ENCODE measurements around the gene ZNF594. TPM values are rescaled to one million over a fixed set of nuclear protein-coding genes. Genes with fewer than 3 reads are reported as not detected.
"Not testable (repeated sequence)": the region's sequence is repeated elsewhere in the genome, so short reads cannot be mapped to it uniquely, and the experiment has no call there.

ZNF594 gene
- total RNA-seq, 1 experiment from 2014 or later = 1.7 TPM

DNA sequence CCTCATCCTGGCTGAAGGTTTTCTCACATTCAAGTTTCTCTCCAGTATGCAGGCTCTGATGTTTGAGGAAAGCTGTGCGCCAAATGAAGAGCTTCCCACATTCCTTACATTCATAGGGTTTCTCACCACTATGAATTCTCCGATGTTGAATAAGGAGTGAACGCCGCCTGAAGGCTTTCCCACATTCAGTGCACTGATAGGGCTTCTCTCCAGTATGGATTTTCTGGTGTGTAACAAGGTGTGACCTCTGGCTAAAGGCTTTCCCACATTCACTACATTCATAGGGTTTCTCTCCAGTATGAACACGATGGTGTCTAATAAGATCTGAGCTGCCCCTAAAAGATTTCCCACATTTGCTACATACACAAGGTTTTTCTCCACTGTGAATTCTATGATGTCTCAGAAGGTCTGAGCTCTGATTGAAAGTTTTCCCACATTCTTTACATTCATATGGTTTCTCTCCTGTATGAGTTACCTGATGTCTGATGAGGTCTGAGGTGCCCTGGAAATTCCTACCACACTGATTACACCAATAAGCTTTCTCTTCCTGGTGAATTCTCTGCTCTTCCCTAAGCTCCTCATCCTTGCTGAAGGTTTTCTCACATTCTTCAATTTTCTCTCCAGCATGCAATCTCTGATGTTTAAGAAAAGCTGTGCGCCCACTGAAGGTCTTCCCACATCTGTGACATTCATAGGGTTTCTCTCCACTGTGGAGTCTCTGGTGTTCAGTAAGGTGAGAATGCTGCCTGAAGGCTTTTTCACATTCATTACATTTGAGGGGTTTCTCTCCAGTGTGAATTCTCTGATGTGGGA, 8.9 kb downstream of the ZNF594 start:
- BruUV-seq (replicated peaks) = no TSS peak
- no peaks in the 10 kb centered on the region for H3K79me2 ChIP-seq (ENCODE audit: low read length)
- no peak overlapping the region for H2AFZ ChIP-seq (ENCODE audit: low read length)
- H3K9me3 ChIP-seq (ENCODE audit: low read length) = peaks cover 38% of the 10 kb centered on the region
- DNase-seq (no peak), ATAC-seq (no peak)
- H3K4me3 ChIP-seq (ENCODE audit: low read length) = no peak overlapping the region
- intact Hi-C loops (cut with micrococcal nuclease) = no loop called here
- no peaks in the 10 kb centered on the region for H3K9me2 ChIP-seq (replicated peaks; ENCODE audit: low read length)
- H3K9ac ChIP-seq (ENCODE audit: low read length) = no peak overlapping the region
- H3K36me3 ChIP-seq (ENCODE audit: low read depth, low read length) = peaks cover 40% of the 10 kb centered on the region
- POLR2A ChIA-PET (ENCODE audit: unreplicated experiment) = no interaction called here
- CTCF ChIA-PET = no interaction called here
- no peaks in the 10 kb centered on the region for H3K4me1 ChIP-seq (ENCODE audit: insufficient read depth, low read length)
- H4K20me1 ChIP-seq (ENCODE audit: low read length) = no peaks in the 10 kb centered on the region
- H3F3A ChIP-seq (ENCODE audit: low read length, unreplicated experiment) = no peaks in the 10 kb centered on the region
- TF ChIP-seq, protein P1, sequence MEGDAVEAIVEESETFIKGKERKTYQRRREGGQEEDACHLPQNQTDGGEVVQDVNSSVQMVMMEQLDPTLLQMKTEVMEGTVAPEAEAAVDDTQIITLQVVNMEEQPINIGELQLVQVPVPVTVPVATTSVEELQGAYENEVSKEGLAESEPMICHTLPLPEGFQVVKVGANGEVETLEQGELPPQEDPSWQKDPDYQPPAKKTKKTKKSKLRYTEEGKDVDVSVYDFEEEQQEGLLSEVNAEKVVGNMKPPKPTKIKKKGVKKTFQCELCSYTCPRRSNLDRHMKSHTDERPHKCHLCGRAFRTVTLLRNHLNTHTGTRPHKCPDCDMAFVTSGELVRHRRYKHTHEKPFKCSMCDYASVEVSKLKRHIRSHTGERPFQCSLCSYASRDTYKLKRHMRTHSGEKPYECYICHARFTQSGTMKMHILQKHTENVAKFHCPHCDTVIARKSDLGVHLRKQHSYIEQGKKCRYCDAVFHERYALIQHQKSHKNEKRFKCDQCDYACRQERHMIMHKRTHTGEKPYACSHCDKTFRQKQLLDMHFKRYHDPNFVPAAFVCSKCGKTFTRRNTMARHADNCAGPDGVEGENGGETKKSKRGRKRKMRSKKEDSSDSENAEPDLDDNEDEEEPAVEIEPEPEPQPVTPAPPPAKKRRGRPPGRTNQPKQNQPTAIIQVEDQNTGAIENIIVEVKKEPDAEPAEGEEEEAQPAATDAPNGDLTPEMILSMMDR (conservative IDR thresholded peaks at IDR 0.05; ENCODE audit: low read depth, low read length) = no peak
- TF ChIP-seq EZH2phosphoT487 (IDR thresholded peaks at IDR 0.05; ENCODE audit: borderline replicate concordance, low read length) (no peak), EZH2 (IDR thresholded peaks at IDR 0.05; ENCODE audit: low read length, unreplicated experiment) (no peak)
- no peak overlapping the region for H3K27ac ChIP-seq (ENCODE audit: low read length)
- no peak overlapping the region for H3K4me2 ChIP-seq (ENCODE audit: low read length)
- no peaks in the 10 kb centered on the region for H3K27me3 ChIP-seq (ENCODE audit: low read length)

DNA sequence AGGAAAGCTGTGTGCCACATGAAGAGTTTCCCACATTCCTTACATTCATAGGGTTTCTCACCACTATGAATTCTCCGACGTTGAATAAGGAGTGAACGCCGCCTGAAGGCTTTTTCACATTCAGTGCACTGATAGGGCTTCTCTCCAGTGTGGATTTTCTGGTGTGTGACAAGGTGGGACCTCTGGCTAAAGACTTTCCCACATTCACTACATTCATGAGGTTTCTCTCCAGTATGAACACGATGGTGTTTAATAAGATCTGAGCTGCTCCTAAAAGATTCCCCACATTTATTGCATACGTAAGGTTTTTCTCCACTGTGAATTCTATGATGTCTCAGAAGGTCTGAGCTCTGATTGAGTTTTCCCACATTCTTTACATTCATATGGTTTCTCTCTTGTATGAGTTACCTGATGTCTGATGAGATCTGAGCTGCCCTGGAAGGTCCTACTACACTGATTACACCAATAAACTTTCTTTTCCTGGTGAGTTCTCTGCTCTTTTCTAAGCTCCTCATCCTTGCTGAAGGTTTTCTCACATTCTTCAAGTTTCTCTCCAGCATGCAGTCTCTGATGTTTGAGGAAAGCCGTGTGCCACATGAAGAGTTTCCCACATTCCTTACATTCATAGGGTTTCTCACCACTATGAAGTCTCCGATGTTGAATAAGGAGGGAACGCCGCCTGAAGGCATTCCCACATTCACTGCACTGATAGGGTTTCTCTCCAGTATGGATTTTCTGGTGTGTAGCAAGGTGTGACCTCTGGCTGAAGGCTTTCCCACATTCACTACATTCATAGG, 10.0 kb downstream of the ZNF594 start:
- no peaks in the 10 kb centered on the region for H3K4me1 ChIP-seq (ENCODE audit: insufficient read depth, low read length)
- H3K9me2 ChIP-seq (replicated peaks; ENCODE audit: low read length) = no peaks in the 10 kb centered on the region
- BruUV-seq (replicated peaks) = TSS peak; percentile 2
- no peak overlapping the region for H3K4me2 ChIP-seq (ENCODE audit: low read length)
- no peak overlapping the region for H3K27ac ChIP-seq (ENCODE audit: low read length)
- ATAC-seq (no peak), DNase-seq (no peak)
- peaks cover 38% of the 10 kb centered on the region for H3K9me3 ChIP-seq (ENCODE audit: low read length)
- TF ChIP-seq, protein P1 (conservative IDR thresholded peaks at IDR 0.05; ENCODE audit: low read depth, low read length) = no peak
- no peaks in the 10 kb centered on the region for H3F3A ChIP-seq (ENCODE audit: low read length, unreplicated experiment)
- CTCF ChIA-PET = no interaction called here
- intact Hi-C loops (cut with micrococcal nuclease) = no loop called here
- H4K20me1 ChIP-seq (ENCODE audit: low read length) = no peaks in the 10 kb centered on the region
- H3K36me3 ChIP-seq (ENCODE audit: low read depth, low read length) = peaks cover 30% of the 10 kb centered on the region
- no peak overlapping the region for H3K9ac ChIP-seq (ENCODE audit: low read length)
- no peaks in the 10 kb centered on the region for H3K79me2 ChIP-seq (ENCODE audit: low read length)
- POLR2A ChIA-PET (ENCODE audit: unreplicated experiment) = no interaction called here
- H3K27me3 ChIP-seq (ENCODE audit: low read length) = no peaks in the 10 kb centered on the region
- H2AFZ ChIP-seq (ENCODE audit: low read length) = no peak overlapping the region
- H3K4me3 ChIP-seq (ENCODE audit: low read length) = no peak overlapping the region; the same call in 1 of the 2 replicates

DNA sequence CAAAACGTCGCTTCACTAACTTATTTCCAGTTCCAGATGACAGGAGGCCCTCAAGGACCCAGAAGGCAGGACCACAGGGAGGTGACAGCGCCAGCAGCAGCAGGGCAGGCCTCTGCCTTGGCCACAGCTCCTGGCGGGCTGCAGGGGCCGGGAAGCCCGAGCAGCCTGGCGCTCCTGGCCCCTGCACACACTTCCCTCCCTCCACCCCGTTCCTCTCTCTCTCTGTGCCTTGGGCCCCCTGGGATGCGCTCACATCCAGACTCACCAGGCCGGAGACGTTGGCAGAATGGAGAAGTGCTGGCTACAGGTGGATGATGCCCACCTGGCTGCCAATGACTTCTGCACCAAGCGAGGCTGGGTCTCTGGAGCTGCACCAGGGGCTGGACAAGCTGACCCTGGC, 12.7 kb downstream of the ZNF594 start:
- no peaks in the 10 kb centered on the region for H4K20me1 ChIP-seq (ENCODE audit: low read length)
- no peak overlapping the region for H3K4me2 ChIP-seq (ENCODE audit: low read length)
- intact Hi-C loops (cut with micrococcal nuclease) = no loop called here
- H3K79me2 ChIP-seq (ENCODE audit: low read length) = no peaks in the 10 kb centered on the region
- no peak overlapping the region for H3K27ac ChIP-seq (ENCODE audit: low read length)
- ChIA-PET CTCF (no interaction called here), POLR2A (ENCODE audit: unreplicated experiment) (no interaction called here)
- H3K4me3 ChIP-seq (ENCODE audit: low read length) = no peak overlapping the region
- DNase-seq (no peak), ATAC-seq (no peak)
- no peak overlapping the region for H2AFZ ChIP-seq (ENCODE audit: low read length)
- no peaks in the 10 kb centered on the region for H3K4me1 ChIP-seq (ENCODE audit: insufficient read depth, low read length)
- TF ChIP-seq, protein P1 (conservative IDR thresholded peaks at IDR 0.05; ENCODE audit: low read depth, low read length) = no peak
- TF ChIP-seq EZH2 (IDR thresholded peaks at IDR 0.05; ENCODE audit: low read length, unreplicated experiment) (no peak), EZH2phosphoT487 (IDR thresholded peaks at IDR 0.05; ENCODE audit: borderline replicate concordance, low read length) (no peak)
- H3K36me3 ChIP-seq (ENCODE audit: low read depth, low read length) = peaks cover 18% of the 10 kb centered on the region
- no peaks in the 10 kb centered on the region for H3K27me3 ChIP-seq (ENCODE audit: low read length)
- H3K9ac ChIP-seq (ENCODE audit: low read length) = no peak overlapping the region
- no peaks in the 10 kb centered on the region for H3F3A ChIP-seq (ENCODE audit: low read length, unreplicated experiment)
- H3K9me3 ChIP-seq (ENCODE audit: low read length) = peaks cover 30% of the 10 kb centered on the region
- BruUV-seq (replicated peaks) = no TSS peak
- no peaks in the 10 kb centered on the region for H3K9me2 ChIP-seq (replicated peaks; ENCODE audit: low read length)

DNA sequence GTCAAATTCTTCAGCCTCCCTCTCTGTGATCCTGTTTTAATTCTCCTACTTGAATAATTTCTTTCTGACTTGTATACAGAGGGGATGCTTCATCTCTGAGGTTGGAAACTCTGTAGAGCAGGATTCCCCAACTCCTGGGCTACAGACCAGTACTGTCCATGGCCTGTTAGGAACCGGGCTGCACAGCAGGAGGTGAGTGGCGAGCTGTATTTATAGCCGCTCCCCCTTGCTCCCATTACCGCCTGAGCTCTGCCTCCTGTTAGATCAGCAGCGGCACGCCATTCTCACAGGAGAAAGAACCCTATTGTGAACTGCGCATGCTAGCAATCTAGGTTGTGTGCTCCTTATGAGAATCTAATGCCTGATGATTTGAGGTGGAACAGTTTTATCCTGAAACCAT, 16.6 kb downstream of the ZNF594 start:
- H3K79me2 ChIP-seq (ENCODE audit: low read length); DNase-seq; BruUV-seq (replicated peaks); ATAC-seq; CTCF ChIA-PET; H2AFZ ChIP-seq (ENCODE audit: low read length); H3K9ac ChIP-seq (ENCODE audit: low read length); intact Hi-C loops (cut with micrococcal nuclease); H3K36me3 ChIP-seq (ENCODE audit: low read depth, low read length); H3K9me3 ChIP-seq (ENCODE audit: low read length); H3K4me2 ChIP-seq (ENCODE audit: low read length); H3K4me1 ChIP-seq (ENCODE audit: insufficient read depth, low read length); POLR2A ChIA-PET (ENCODE audit: unreplicated experiment); H3K4me3 ChIP-seq (ENCODE audit: low read length); H3K27ac ChIP-seq (ENCODE audit: low read length); H4K20me1 ChIP-seq (ENCODE audit: low read length); H3K9me2 ChIP-seq (replicated peaks; ENCODE audit: low read length); H3K27me3 ChIP-seq (ENCODE audit: low read length); H3F3A ChIP-seq (ENCODE audit: low read length, unreplicated experiment): not testable (repeated sequence)
